Measurements from ENCODE around the gene MRPL45.

Gene MRPL45

DNA sequence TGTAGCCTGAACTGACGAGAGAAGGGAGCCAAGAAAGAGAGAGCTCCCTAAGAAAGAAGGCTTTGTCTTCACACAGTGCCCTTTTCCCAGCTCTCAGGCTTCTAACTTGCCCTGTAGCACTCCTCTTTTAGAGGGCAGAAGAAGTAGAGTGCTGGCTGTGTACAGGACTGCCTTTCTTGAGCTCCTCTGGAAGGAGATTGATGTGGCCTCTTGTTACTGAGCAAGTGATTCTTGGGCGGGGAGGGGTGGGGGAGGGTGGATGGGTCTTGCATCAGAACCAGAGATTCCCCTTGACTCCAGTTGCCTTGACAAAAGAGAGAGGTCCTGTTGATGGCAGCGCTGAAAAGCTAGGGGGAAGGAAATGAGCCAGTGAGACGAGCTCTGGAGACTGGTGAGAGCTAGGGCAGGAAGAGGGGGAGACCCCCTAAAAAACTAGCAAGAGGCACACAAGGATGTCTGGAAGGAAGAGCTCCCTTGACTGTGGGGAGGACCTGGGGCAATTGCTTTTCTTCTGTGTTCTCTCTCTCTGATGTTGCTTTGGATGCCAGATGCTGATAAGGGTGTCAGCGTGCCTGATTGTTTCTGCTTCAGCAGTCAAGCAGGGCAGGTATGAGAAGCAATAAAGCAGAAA lies 28.4 kb downstream of the MRPL45 start:
- DNase-seq: no peak

DNA sequence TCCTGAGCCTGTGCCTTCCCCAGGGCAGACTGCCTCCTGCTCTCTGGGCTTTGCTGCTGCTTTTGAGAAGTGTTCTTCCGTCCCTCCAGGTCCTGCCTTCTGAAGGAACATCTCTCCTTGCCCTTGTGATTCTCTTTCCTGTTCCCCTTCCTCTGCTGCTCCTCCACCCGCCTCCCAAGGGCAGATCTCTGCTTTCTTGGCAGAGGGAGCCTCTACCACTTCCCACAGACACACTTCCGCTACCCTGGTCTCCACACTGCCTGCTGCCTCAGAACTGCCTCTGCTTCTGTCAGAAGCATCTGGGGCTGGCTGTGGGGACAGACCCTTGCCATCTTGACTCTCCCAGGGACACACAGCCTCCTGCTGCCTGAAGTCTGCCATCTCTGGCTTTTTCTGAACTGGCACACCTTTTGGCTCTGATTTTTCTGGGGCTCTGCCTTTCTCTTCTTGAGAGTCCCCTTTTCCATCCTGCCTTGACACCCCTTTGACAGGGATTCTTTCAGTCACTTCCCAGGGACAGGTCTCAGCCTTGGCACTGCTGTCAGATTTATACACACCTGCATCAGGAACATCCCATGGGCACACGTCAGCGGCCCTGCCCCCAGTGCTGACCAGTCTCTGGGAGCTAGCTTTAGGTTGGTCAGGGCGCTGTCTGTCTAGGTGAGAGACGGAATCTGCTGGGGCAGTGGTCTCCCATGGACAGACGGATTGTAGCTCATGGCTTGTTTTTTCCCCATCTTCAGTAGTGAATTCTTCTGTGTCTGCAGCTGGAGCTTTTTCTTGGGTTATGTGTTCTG lies 30.2 kb downstream of the MRPL45 start:
- no peak for DNase-seq

DNA sequence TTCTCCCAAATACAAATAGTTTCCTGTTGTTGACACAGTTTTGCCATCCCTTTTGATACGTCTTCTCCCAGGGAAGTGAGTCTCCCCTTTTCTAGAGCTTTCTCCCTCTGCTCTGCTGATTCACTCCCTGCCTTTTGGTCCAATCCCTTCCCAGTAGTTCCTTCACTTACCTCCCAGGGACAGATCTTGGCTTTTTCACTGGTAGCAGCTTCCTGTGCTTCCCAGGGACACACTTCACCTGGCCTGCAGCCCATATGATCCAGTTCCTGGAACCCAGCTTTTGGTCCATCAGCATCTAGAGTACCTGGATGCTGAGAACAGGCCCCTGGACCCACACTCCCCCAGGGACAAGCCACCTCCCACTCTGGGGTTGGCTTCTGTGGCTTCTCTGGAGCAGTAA lies 31.0 kb downstream of the MRPL45 start:
- DNase-seq: no peak

DNA sequence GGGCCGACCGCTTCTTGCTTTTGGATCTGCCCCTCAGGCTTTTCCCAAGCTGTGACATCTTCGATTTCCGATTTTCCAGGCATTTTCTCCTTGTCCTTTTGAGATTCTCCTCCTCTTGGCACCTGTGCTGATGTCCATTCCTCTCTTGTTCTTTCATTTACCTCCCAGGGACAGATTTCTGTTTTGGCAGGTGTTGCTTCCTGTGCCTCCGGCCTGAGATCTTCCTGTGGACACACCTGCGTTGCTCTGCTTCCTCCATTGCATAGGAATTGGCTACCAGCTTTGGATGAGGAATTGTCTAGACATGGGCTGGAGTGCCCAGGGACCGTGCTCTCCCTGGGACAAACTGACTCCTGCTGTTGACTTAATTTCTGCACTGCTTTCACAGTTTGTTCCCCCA lies 31.7 kb downstream of the MRPL45 start:
- peak in 1 of 3 experiments; percentile 25 for DNase-seq

DNA sequence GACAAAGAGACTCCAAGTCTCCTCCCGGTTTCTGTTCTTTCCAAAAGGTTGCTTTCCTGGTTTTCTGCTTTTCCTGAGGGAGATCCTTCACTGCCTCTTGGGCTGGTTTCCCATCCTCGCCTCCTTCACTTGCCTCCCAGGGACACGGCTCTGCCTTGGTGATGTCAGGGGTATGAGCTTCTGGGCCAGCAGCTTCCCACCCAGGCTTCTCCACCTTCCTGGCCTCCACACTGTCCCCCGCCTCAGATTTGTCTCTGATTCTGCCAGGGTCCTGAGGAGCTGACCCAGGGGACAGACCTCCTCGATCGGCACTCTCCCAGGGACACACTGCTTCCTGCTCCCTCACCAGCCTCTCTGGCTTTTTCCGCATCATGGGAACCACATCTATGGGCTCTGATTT lies 32.3 kb downstream of the MRPL45 start:
- DNase-seq: no peak

DNA sequence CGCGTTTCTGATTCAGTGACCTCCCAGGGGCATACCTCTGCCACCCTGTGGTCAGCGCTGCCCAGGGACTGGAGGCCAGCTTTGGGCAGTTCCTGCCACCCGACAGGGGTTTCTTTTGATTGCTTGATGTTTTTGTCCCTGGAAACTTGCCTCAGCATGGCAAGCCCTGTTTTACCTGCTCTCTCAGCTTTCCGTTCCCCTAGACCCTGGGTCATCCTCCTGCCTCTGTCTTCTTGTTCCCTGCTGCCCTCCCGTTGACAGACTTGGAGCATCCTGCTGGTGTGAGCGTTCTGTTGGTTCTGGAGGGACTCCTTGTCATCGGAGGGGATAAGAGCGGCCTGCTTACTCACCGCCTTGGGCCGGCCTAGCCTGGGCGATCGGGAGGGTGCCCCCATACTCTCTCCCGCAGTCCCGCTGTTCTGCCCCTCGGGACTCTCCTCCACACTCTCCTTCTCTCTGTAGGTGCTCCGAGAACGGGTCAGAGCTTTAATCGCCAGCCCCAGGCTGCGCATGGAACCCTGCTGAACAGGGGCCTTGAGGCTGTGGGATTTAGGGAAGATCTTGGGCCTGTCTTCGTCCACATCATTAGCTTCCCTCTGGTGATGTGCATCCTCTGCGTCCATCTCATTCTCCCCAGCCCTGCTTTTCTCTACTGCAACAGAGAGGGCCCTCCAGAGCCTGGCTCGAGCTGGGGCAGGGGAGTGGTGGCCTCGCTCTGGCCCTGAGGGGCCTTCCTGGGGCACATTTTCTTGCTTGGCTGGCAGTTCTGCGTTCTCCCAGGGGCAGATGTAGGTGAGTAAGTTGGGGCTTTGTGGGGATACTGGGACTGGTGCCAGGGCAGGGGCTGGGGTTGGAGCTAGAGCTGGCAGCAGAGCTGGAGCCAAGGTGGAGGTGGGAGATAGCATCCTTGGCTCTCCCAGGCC lies 33.1 kb downstream of the MRPL45 start:
- DNase-seq: no peak

DNA sequence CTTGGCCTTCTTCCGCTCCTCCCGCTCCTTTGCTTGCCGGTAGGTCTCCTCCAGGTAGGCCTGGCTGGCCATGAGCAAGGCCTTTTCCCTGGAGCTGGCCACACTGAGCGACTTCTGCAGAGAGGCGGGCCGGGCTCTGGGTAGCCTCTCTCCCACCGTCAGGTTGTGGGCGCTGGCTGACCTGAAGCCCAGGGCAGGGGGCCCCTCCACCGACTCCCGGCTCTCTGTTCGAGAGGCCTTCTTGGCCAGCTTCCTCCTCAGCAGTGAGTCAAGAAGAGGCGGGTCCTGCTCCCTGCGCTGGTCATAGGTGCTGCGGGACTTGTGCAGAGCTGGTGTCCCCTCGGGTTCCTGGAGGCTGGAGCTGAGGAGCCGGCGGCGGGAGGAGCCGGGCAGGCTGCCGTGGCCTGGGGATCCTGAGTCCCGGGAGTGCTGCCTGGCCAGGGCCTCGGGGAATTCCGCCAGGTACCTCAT lies 34.0 kb downstream of the MRPL45 start:
- no peak for DNase-seq

DNA sequence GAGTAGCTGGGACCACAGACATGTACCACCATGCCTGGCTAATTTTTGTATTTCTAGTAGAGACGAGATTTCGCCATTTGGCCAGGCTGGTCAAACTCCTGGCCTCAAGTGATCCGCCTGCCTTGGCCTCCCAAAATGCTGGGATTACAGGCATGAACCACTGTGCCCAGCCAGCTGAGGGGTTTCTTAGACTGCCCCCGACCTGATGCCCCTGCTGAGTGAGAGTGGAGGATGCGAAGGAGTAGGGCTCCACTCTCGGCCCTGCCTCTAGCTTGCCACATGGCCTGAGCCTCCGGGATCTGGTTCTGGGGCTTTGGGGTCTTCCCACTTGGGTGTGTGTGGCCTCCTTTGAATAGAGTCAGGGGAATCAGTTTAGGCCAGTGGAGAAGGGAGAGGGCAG lies 35.8 kb downstream of the MRPL45 start:
- no peak for DNase-seq

DNA sequence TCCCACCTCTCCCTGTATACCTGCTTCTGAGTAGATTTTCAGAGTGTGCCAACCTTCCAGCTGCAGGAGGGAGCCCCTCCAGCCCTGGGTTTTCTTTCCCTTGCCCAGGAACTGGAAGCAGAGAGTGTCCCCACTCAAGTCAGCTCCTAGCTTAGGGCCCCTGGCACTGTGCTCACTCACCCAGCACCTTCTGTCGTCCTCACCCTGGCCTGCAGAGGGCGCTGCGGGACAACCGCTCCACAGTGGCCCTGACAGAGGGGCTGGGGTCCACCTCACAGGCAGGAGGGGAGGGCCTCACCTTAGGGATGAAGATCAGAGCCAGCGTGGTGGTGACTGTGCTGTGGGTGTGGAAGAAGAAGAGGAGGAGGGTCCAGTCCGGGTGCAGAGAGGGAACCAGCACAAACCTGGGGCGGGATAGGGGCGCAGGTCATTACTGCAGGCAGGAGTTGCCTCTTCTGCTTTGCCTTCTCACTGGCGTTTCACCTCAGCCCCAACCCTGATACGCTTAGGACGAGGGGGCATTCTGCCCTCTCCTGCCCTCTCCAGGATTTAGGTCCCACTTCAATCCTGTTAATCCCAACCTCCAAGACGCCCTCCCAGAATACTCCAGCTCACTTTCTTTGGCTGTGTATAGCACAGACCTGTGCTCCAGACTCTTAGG lies 36.8 kb downstream of the MRPL45 start:
- DNase-seq: peak in 2 of 3 experiments; percentile 17 to 54

DNA sequence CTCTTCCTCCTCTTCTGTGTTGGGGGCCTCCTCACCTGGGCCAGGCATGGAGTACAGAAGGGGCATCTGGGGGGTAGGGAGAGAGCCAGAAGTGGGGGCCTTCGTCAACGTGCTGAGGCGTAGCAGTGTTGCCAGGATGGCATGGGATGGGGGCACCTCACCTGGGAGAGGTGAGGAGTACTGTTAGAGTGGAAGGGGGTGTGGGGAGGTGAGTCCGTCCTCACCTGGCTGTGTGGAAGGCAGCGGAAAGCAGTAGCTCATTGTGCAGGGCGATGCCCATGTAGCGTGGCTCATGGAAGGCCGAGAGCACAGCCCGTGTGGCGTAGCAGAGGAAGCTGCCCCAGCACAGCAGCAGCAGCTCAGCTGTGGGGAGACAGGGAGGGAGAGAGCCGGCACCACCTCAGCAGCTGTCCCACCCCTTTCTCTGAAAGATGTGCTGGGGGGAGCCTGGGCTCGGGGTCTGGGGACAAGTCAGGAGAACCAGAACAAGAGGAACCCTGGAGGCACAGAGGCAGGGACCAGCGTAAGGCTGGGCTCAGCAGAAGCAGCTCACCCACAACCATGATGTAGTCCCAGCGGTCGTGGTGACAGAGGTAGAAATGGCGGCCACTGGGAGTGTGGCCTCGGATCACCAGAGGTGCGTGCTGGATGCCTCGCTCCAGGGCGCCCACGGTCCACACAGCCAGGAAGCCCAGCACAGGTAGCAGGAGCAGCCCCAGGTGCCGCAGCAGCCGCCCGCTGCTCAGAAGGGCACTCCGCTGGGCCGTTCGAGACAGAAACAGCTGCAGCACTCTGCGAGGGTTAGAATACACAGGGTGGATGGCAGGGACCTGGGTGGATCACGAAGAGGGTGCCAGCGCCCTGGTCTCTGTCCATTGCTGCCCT lies 37.8 kb downstream of the MRPL45 start:
- DNase-seq: no peak

DNA sequence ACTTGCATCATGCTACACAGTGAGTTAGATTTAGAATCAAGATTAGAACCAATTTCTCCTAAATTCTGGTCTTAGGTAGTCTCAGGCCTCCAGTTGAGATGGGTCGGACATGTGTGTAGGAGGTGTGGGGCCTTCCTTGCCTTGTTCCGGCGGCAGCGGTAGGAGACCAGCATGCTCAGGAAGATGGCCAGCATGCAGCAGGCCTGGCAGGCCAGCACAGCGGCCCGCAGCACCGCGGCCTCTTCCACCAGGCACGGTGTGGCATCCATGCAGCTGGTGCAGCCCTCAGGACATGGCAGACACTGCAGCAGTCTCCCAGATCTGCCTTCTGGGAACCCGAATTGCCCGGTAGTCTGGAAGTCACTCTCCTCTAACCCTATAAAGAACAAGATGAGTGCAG lies 39.9 kb downstream of the MRPL45 start:
- DNase-seq: no peak

DNA sequence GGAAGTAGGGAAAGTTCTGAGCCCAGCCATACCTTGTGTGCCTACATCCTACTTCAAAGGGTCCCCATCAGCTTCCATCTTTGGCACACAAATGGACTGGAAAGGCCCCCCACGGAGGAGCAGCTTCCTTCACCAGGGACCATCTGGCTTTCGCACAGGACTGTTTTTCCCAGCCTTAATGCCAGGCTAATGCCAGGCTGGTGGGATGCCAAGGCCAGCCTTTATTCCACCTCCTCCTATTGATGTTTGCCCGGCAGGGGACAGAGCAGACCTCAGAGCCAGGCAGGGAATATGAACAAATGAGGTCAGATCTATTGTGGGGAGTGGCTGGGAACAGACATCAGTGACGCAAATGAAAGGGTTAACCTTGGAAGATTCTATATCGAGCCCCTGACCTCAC lies 41.1 kb downstream of the MRPL45 start:
- no peak for DNase-seq

DNA sequence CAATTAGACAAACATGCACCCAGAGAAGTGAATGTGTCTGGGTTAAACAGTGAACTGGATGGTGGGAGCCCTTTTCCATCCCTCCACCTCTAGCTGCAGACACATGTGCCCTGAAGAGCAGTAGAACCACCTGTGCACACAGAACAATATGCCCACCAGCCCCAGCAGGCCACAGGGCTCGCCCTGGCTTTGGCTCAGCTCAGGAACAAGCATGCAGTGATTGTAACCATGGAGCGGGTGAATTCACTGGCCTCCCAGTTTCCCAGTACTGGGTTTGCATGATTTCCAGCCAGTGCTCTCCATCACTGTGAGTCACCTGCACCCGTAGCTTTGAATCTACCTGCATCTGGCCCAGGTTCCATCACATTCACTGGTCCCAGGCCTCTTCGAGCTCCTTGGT lies 41.6 kb downstream of the MRPL45 start:
- DNase-seq: no peak

DNA sequence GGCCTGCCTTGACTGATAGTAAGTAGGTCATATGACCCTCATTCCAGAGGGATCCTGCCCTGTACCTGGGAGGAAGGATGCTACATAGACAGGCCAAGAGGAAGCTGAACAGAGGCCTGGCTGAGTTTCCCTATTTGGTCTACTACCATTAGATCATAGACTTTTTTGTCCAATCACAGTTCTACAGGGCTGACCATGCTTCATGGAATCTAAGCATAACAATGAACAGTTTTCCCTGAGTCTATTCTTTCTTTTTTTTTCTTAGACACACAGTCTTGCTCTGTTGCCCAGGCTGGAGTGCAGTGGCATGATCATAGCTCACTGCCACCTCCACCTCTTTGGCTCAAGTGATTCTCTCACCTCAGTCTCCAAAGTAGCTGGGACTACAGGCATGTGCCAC lies 42.9 kb downstream of the MRPL45 start:
- no peak for DNase-seq

DNA sequence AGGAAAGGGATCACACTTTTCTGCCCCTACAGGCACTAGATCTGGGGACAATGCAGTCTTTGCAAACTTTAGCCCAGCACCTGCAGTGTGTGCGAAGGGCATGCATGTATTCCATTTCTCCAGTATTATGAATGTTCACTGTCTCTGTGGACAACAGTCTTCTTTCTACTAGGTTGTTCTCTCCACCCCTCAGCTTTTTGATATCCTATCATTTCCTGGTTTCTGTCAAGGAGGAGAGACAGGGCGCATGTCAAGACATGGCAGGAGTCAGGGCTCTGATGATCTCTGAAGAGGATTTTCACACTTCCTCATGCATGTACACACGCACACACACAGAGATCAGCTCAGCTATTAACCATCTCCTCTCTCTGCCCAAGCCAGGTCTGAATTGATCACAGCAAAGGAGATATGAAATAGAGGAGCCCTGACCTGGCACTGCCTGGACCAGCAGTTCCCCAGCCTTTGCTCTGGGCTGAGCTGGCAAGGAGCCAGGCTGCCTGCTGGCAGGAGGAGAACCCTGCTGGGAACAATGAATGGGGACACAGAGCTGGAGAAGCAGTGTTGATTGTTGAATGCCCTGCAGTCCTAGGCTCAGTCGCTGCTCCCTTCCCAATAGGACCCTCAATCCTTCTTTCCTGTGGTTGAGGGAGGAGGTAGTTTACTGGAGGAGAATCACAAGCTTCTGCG lies 44.2 kb downstream of the MRPL45 start:
- DNase-seq: peak; percentile 82 to 96 (median 90)

DNA sequence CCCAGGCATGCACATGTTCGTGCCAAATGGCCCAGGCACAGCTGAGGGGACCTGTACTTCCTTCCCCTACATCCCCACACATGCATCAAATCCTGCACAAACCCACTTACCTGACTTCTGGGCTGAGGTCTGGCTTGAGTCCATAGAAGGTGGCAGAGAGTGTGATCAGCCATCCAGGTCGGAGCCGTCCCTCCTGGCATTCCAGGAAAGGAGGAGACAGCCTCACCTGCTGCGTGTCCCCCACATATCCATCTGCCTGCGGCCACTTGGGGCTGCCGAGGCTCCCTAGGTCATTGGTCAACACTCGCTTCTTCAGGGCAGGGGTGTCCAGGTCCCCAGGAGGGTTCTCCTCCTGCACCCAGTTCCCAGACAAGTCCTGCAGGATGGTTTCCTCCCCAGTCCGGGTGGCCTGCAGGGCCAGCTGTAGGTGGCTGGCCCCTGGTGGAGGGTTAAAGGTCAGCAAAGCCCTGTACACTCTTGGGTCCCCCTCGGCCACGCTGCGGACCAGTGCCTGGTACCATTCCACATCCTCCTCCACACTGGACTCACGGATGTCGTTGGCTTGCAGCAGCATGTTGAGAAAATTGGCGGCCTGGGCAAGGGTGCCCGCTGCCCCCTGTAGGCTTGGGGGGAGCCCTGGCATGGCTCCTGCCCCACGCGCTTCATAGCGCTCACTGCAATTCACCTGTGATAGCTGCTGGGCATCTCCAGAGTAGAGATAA lies 46.1 kb downstream of the MRPL45 start:
- DNase-seq: no peak

DNA sequence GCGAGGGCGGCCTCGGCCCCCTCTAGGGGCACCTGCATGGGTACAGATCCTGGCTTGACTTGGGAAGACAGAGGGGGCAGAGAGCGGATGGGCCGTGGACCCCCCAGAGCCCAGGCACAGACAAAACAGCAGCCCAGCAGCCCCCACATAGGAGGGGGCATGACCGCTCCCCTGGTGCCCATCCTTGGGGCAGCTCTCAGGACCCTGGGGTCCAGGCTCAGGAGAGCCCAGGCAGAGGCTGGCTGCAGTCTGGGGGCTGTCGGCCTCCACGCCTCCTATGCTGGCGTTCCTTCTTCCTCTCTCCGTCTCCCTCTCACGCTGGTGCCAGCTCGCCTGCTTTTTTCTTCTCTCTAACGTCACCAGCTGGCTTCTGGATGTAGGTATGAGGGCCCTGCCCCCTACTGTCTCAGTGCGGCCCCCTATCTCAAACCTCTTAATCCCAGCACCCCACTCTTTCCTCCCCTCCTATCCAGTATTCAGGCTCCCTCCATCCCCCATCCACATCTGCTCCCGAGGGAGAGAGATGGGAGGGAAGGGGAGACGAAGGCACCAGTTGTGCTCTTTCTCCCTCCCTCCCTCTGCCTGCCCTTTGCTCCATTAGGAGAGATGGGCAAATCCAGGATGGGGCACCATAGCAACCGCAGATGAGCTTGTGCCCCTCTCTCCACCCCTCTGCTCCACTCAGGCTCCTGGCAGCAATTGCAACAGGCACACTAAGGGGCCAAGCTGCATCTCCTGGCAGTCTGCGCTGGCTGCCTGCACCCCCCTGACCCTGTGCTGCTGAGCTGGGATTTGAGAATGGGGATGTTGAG lies 46.8 kb downstream of the MRPL45 start, which contains the start of gene GPR179:
TSS of gene GPR179 (minus strand) at position 349 of the 812 bp plus-strand sequence. CDS start at position 182, 167 bp downstream.
- DNase-seq: peak in 2 of 3 experiments; percentile 50 to 83

DNA sequence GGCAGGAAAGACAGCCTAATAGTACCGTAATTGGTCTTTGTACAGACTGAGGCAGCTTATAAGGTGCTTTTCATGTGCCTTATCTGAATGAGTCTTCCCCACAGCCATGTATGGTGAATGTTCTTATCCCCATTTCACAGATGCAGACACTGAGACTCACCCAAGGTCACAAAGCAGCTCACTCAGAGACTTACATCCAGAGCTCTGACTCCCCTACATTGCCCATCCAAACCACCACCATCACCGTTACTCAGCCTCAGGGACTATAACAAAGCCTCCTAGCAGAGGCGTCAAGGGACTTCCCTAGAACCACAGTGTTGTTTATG lies 47.4 kb downstream of the MRPL45 start:
- DNase-seq: no peak

DNA sequence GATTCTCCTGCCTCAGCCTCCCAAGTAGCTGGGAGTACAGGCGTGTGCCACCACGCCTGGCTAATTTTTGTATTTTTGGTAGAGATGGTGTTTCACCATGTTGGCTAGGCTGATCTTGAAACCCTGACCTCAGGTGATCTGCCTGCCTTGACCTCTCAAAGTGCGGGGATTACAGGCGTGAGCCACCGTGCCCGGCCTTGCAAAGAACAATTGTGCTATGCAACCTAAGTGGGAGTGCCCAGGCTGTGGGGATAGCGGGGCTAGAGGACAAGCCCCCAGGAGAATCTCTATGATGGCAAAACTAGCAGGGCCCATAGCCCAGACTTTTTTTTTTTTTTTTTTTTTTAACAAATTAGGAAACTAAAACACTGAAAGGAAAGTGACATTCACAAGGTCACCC lies 48.8 kb downstream of the MRPL45 start:
- no peak for DNase-seq

Data from NCI-H1417 (cell line).